NB4 (cell line): ENCODE measurements around the gene DNM1.

ENCODE experiments used
- DNase-seq: peaks from one replicate; pipeline ENCODE4 v3.0.0; 2010; ENCODE audit warnings: low read depth
- H3K4me3 ChIP-seq: one replicate; pipeline ENCODE4 v1.5.1; 2011; ENCODE audit warnings: mild to moderate bottlenecking, low read depth, low read length, moderate library complexity
- MYC ChIP-seq: IDR thresholded peaks from 2 replicates; pipeline ENCODE4 v1.6.1; 2011; ENCODE audit warnings: low read depth, low read length
- POLR2A ChIP-seq: IDR thresholded peaks from 2 replicates; pipeline ENCODE4 v1.6.1; 2011; ENCODE audit warnings: mild to moderate bottlenecking; ENCODE audit not compliant: insufficient read length; ENCODE audit errors: extremely low read depth
- TF ChIP-seq, protein P1 (sequence below): IDR thresholded peaks from one replicate; pipeline ENCODE4 v1.5.1; 2012; ENCODE audit warnings: low read depth, low read length
- TF ChIP-seq, protein P2 (sequence below): IDR thresholded peaks from 2 replicates; pipeline ENCODE4 v1.6.1; 2011; ENCODE audit warnings: low read depth, low read length

Gene DNM1

DNA sequence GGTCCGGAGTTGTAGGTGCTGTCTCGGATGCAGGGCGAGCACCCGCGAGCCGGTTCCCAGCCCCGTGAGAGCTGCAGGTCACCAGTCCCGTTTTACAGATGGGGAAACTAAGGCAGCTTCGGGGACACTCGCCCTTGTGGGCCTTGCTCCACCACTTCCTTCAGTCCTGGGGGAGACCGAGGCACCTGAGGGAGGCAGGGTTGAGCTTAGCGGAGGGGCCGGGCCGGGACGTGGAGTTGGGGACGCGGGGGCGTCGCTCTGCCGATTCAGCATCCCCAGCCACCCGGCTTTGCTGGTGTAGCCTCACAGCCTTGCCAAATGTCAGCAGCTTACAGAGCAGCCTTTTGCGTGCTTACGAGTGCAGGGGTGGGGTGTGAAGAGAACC lies 42.6 kb upstream of the DNM1 start:
- TF ChIP-seq, protein P1, sequence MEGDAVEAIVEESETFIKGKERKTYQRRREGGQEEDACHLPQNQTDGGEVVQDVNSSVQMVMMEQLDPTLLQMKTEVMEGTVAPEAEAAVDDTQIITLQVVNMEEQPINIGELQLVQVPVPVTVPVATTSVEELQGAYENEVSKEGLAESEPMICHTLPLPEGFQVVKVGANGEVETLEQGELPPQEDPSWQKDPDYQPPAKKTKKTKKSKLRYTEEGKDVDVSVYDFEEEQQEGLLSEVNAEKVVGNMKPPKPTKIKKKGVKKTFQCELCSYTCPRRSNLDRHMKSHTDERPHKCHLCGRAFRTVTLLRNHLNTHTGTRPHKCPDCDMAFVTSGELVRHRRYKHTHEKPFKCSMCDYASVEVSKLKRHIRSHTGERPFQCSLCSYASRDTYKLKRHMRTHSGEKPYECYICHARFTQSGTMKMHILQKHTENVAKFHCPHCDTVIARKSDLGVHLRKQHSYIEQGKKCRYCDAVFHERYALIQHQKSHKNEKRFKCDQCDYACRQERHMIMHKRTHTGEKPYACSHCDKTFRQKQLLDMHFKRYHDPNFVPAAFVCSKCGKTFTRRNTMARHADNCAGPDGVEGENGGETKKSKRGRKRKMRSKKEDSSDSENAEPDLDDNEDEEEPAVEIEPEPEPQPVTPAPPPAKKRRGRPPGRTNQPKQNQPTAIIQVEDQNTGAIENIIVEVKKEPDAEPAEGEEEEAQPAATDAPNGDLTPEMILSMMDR, result no peak
- TF ChIP-seq MYC, result 0 out of 2 replicates have a peak, but pooled peaks have one; percentile 23
- DNase-seq, result peak; percentile 67

DNA sequence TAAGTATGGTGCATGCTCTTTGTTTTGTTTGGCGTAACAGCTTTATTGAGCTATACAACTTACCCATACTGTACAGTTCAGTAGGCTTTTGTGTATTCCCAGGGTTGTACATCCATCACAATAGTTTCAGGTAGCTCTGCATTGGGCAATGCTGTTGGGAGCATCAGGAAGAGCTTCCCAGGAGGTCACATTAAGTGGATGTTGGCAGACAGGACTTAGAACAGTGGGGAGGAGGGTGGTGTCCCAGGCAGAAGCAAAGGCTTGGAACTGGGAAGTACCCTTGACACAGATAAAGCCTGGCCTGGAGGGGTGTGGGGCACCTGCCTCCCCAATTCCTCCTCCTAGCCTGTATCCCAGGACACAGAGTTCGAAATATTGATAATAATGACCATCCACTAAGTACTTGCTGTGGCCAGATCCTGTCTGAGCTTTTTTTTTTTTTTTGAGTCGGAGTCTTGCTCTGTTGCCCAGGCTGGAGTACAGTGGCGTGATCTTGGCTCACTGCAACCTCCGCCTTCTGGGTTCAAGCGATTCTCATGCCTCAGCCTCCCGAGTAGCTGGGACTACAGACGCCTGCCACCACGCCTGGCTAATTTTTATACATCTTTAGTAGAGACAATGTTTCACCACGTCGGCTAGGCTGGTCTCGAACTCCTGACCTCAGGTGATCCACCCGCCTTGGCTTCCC lies 41.8 kb upstream of the DNM1 start:
- TF ChIP-seq MYC (no peak), POLR2A (no peak)
- TF ChIP-seq, protein P1, result no peak
- TF ChIP-seq, protein P2, sequence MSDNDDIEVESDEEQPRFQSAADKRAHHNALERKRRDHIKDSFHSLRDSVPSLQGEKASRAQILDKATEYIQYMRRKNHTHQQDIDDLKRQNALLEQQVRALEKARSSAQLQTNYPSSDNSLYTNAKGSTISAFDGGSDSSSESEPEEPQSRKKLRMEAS, result no peak
- peak overlapping the region; percentile 87 for H3K4me3 ChIP-seq

More for the DNA sequence above, 42.6 kb upstream of the DNM1 start:
- peak overlapping the region; percentile 87 for H3K4me3 ChIP-seq

DNA sequence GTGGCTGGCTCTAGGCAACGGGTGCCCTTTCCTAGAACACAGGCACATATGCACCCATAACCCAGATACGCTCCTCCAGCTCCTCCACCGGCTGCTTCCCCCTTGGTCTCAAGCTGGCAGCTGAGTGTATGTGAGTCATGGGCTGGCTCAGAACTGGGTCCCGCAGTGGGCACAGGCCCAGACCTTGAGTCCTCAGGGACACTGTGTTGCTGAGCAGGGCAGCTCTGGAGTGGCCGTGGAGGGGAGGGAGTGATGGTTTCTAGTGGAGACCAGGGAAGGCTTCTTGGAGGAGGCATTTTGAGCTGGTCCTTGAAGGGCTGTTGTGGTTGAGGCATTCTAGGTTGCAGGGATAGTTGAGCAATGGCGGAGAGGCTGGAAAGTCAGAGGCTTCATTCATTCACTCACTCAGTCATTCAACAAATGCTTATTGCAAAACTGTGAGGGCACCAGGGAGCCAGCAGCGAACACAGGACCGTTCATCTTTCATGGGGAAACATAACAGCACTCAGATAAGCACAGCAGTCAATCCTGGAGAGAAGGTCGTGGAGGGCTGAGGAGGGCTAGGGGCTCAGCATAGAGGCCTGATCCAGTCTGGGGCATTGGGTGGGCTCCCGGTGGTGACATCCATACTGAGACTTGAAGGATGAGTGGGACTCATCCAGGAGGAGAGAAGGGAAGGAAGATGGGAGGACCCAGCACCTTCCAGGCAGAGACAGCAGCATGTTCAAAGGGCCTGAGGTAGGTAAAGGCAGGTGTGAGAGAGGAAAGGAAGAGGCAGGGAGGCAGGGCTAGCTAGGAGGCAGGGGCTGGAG lies 40.8 kb upstream of the DNM1 start:
- DNase-seq, result no peak
- H3K4me3 ChIP-seq, result no peak overlapping the region
- TF ChIP-seq, protein P1, result no peak
- TF ChIP-seq MYC (no peak), POLR2A (no peak)
- TF ChIP-seq, protein P2, result no peak

More for the DNA sequence above, 41.8 kb upstream of the DNM1 start:
- DNase-seq, result no peak

DNA sequence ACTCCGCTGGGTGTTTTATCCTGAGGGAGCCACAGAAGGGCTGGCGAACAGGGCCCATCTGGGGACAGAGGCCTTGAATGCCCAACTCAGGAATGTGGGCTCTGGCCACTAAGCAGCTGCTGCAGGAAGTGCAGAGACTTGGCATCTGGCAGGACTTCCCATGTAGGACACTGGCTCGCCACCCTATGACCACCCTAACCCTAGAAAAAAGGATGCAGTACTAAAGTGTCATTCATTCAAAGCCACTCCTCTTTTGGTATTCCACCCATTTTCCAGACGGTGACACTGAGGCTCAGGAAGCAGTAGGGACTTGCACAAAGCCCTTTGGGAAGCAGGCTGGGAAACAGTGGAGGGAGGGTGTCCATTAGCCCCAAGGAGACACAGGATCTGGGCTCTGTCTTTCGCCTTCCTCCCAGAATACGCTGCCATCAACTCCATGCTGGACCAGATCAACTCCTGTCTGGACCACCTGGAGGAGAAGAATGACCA lies 40.1 kb upstream of the DNM1 start:
- no peak for DNase-seq

DNA sequence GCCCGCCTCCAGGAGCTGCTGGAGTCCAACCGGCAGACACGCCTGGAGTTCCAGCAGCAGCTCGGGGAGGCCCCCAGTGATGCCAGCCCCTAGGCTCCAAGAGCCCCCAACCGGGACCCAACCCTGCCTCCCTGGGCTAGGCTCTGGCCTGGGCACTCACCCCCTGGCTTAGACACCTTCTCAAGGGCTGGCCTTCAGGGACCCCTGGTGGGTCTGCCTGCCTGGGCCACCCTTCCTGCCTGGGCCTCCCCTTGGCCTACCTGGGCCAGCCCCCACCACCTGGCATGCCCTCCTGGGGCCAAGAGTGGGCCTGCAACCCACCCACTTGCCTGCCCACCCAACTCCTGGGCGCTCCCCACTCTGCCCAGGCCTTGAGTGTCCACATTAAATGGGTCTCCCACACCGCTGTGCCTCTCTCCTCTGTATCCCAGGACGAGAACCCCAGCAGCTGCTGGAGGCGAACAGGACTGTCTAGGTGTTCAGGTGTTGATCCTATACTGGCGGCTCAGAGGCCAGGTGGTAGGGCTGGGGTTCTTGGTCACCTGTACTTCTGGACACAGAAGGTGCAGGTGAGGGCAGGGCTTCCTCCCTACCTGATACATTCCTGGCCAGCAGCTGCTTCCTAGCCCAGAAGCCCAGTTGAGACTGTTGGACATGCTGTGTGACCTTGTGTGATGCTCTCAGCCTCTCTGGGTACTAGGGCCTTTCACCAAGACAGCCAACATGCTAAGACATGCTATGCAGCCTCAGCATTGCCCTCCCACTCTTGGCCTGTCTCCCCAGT lies 39.5 kb upstream of the DNM1 start:
- DNase-seq, result no peak
- no peak overlapping the region for H3K4me3 ChIP-seq
- TF ChIP-seq, protein P1, result no peak
- TF ChIP-seq MYC (no peak), POLR2A (no peak)
- TF ChIP-seq, protein P2, result no peak

More for the DNA sequence above, 40.1 kb upstream of the DNM1 start:
- TF ChIP-seq, protein P2, result no peak
- no peak for TF ChIP-seq MYC
- TF ChIP-seq POLR2A, result no peak
- no peak overlapping the region for H3K4me3 ChIP-seq
